Panc1 (cell line): ENCODE measurements around the gene SCP2. TPM values are rescaled to one million over a fixed set of nuclear protein-coding genes. Genes with fewer than 3 reads are reported as not detected.

Experiments
- ATAC-seq: fragments of 200-7000 bp; cut with Tn5 transposase; 2 replicates; pipeline ENCODE4 v1.9.1; 2020; ENCODE audit warnings: mild to moderate bottlenecking, moderate library complexity
- BruUV-seq: library from RNA; stranded (reverse); fragments of 400-500 nt; replicated peaks from 2 replicates; lab custom pipeline; 2021; lab: Mats Ljungman, UMichigan
- CTCF ChIA-PET: fragments of 300-600 bp; sonication (Branson Sonifier 250); formaldehyde crosslinking; loops from one replicate; lab custom pipeline; 2022; ENCODE audit warnings: antibody characterized with exemption; lab: Charles Lee
- POLR2A ChIA-PET: fragments of 300-600 bp; sonication (Branson Sonifier 250); formaldehyde crosslinking; loops from one replicate; lab custom pipeline; 2022; ENCODE audit warnings: antibody characterized with exemption; lab: Charles Lee
- DNase-seq: peaks from one replicate; pipeline ENCODE4 v3.0.0-alpha.2; 2010; ENCODE audit warnings: low read depth, low spot score
- H3K27ac ChIP-seq: 2 replicates; pipeline ENCODE4 v1.5.1; 2011; ENCODE audit warnings: mild to moderate bottlenecking, low read length, inconsistent platforms
- H3K27me3 ChIP-seq: fragments of 200-500 bp; sonication (Bioruptor generic); 2 replicates; pipeline ENCODE4 v1.6.0; 2014; ENCODE audit warnings: low read length, inconsistent platforms; ENCODE audit not compliant: control insufficient read depth, insufficient read depth
- H3K36me3 ChIP-seq: fragments of 200-500 bp; sonication (Bioruptor generic); 2 replicates; pipeline ENCODE4 v1.5.1; 2014; ENCODE audit warnings: inconsistent platforms, mild to moderate bottlenecking, low read length, moderate library complexity; ENCODE audit not compliant: control insufficient read depth, insufficient read depth
- H3K4me1 ChIP-seq: 2 replicates; pipeline ENCODE4 v1.5.1; 2011; ENCODE audit warnings: inconsistent platforms, mild to moderate bottlenecking, low read length, moderate library complexity; ENCODE audit not compliant: control insufficient read depth, insufficient read depth
- H3K4me3 ChIP-seq, 2 experiments: 2 replicates each; pipeline ENCODE4 v1.5.1; 2011 to 2012; ENCODE audit warnings: low read depth in 2 of 2, low read length in 2 of 2, mild to moderate bottlenecking in 2 of 2, inconsistent platforms in 1 of 2, moderate library complexity in 1 of 2
- H3K9me3 ChIP-seq: fragments of 200-500 bp; sonication (Bioruptor generic); 2 replicates; pipeline ENCODE4 v1.5.1; 2014; ENCODE audit warnings: low read depth, mild to moderate bottlenecking, inconsistent platforms, low read length, moderate library complexity; ENCODE audit not compliant: control insufficient read depth, insufficient read depth
- POLR2AphosphoS5 ChIP-seq: IDR thresholded peaks from 2 replicates; pipeline ENCODE4 v1.6.1; 2012; ENCODE audit warnings: mild to moderate bottlenecking, low read depth, low read length, moderate library complexity
- SIN3A ChIP-seq: IDR thresholded peaks from 2 replicates; pipeline ENCODE4 v1.6.1; 2012; ENCODE audit warnings: low read depth, mild to moderate bottlenecking, low read length, moderate library complexity, borderline replicate concordance; ENCODE audit not compliant: insufficient read depth
- TCF7L2 ChIP-seq: IDR thresholded peaks from 2 replicates; pipeline ENCODE4 v1.6.1; 2011; ENCODE audit warnings: mild to moderate bottlenecking, low read depth, low read length, inconsistent platforms
- in situ Hi-C: cut with HindIII; loops from 2 replicates; pipeline ENCODE4 v1.10.0; 2016; ENCODE audit warnings: low sequenced_read_pairs, low pct_unique_long_range_greater_than_20kb
- intact Hi-C: fragments of 100-400 bp; cut with micrococcal nuclease; formaldehyde crosslinking; loops from one replicate; pipeline ENCODE4 v1.10.0; 2022; ENCODE audit not compliant: unreplicated experiment
- total RNA-seq: library from RNA; stranded (reverse); gene quantifications from one replicate; pipeline ENCODE4 v1.2.1, GENCODE V29; 2021; ENCODE audit not compliant: unreplicated experiment
- TF ChIP-seq, protein P1 (sequence below): fragments of 450-650 bp; IDR thresholded peaks from 2 replicates; pipeline ENCODE4 v1.5.1; 2017; ENCODE audit warnings: mild to moderate bottlenecking
- TF ChIP-seq, protein P2 (sequence below), 2 experiments: IDR thresholded peaks; 2 replicates each; pipeline ENCODE4 v1.6.1; 2011 to 2012; ENCODE audit warnings: low read depth in 2 of 2, control low read depth in 1 of 2, low read length in 1 of 2, mild to moderate bottlenecking in 1 of 2, moderate library complexity in 1 of 2; ENCODE audit not compliant: insufficient read depth in 1 of 2

Gene SCP2
- total RNA-seq, 1 experiment from 2014 or later: 88.7 TPM

DNA sequence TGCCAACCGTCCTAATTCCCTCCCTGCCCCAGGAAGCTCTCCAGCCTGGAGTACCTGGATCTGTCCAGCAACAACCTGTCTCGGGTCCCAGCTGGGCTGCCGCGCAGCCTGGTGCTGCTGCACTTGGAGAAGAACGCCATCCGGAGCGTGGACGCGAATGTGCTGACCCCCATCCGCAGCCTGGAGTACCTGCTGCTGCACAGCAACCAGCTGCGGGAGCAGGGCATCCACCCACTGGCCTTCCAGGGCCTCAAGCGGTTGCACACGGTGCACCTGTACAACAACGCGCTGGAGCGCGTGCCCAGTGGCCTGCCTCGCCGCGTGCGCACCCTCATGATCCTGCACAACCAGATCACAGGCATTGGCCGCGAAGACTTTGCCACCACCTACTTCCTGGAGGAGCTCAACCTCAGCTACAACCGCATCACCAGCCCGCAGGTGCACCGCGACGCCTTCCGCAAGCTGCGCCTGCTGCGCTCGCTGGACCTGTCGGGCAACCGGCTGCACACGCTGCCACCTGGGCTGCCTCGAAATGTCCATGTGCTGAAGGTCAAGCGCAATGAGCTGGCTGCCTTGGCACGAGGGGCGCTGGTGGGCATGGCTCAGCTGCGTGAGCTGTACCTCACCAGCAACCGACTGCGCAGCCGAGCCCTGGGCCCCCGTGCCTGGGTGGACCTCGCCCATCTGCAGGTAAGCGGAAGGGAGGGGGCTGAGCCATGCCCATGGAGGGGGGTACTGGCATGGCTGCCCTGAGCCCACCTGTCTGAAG, 151.4 kb downstream of the SCP2 start:
- no peak for DNase-seq
- ChIA-PET POLR2A (no interaction called here), CTCF (no interaction called here)
- intact Hi-C loops (no loop called here), in situ Hi-C loops (no loop called here)
- Histone ChIP-seq H3K4me3 (no peak overlapping the region), H3K27ac (no peak overlapping the region), H3K36me3 (no peaks in the 10 kb centered on the region), H3K4me1 (no peaks in the 10 kb centered on the region), H3K27me3 (no peaks in the 10 kb centered on the region), H3K9me3 (no peaks in the 10 kb centered on the region)
- ATAC-seq: no peak
- TF ChIP-seq, protein P1, sequence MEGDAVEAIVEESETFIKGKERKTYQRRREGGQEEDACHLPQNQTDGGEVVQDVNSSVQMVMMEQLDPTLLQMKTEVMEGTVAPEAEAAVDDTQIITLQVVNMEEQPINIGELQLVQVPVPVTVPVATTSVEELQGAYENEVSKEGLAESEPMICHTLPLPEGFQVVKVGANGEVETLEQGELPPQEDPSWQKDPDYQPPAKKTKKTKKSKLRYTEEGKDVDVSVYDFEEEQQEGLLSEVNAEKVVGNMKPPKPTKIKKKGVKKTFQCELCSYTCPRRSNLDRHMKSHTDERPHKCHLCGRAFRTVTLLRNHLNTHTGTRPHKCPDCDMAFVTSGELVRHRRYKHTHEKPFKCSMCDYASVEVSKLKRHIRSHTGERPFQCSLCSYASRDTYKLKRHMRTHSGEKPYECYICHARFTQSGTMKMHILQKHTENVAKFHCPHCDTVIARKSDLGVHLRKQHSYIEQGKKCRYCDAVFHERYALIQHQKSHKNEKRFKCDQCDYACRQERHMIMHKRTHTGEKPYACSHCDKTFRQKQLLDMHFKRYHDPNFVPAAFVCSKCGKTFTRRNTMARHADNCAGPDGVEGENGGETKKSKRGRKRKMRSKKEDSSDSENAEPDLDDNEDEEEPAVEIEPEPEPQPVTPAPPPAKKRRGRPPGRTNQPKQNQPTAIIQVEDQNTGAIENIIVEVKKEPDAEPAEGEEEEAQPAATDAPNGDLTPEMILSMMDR: no peak
- TF ChIP-seq POLR2AphosphoS5: no peak
- no peak for TF ChIP-seq SIN3A
- no peak for TF ChIP-seq TCF7L2
- TF ChIP-seq, protein P2, sequence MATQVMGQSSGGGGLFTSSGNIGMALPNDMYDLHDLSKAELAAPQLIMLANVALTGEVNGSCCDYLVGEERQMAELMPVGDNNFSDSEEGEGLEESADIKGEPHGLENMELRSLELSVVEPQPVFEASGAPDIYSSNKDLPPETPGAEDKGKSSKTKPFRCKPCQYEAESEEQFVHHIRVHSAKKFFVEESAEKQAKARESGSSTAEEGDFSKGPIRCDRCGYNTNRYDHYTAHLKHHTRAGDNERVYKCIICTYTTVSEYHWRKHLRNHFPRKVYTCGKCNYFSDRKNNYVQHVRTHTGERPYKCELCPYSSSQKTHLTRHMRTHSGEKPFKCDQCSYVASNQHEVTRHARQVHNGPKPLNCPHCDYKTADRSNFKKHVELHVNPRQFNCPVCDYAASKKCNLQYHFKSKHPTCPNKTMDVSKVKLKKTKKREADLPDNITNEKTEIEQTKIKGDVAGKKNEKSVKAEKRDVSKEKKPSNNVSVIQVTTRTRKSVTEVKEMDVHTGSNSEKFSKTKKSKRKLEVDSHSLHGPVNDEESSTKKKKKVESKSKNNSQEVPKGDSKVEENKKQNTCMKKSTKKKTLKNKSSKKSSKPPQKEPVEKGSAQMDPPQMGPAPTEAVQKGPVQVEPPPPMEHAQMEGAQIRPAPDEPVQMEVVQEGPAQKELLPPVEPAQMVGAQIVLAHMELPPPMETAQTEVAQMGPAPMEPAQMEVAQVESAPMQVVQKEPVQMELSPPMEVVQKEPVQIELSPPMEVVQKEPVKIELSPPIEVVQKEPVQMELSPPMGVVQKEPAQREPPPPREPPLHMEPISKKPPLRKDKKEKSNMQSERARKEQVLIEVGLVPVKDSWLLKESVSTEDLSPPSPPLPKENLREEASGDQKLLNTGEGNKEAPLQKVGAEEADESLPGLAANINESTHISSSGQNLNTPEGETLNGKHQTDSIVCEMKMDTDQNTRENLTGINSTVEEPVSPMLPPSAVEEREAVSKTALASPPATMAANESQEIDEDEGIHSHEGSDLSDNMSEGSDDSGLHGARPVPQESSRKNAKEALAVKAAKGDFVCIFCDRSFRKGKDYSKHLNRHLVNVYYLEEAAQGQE (IDR thresholded peaks at IDR 0.05; ENCODE audit: insufficient read depth in 1 of 2, low read depth in 2 of 2, low read length in 1 of 2): no peak
- no TSS peak for BruUV-seq

DNA sequence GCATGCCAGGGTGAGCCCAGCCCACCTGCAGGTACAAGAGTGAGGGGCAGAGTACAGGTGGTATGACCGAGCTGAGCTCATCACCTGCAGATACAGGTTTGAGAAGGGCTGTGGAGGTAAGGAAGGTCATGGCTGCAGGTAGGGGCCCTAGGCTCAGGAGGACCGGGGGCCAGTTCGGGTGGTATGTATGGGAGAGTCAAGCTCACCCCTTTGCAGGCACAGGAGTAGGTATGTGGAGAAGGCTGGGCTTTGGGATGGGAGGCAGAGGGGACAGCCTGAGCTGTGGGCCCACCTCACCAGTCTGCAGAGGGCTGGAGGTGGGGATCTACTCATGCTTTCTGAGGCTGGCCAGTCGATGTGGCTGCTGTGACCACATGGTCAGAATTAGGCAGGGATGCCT, 152.2 kb downstream of the SCP2 start:
- POLR2A ChIA-PET: interaction anchor here (0.6 kb wide), 1 partner anchor 57 kb away, joined by 9 read pairs; no protein-coding TSS in a partner anchor
- Histone ChIP-seq H3K9me3 (no peaks in the 10 kb centered on the region), H3K27ac (no peak overlapping the region), H3K4me1 (no peaks in the 10 kb centered on the region), H3K27me3 (no peaks in the 10 kb centered on the region), H3K36me3 (no peaks in the 10 kb centered on the region), H3K4me3 (no peak overlapping the region)
- ATAC-seq: no peak
- TF ChIP-seq SIN3A (no peak), POLR2AphosphoS5 (no peak), TCF7L2 (no peak)
- TF ChIP-seq, protein P2 (IDR thresholded peaks at IDR 0.05; ENCODE audit: insufficient read depth in 1 of 2, low read depth in 2 of 2, low read length in 1 of 2): no peak
- TF ChIP-seq, protein P1: no peak
- intact Hi-C loops (no loop called here), in situ Hi-C loops (no loop called here)
- no peak for DNase-seq
- no TSS peak for BruUV-seq
- CTCF ChIA-PET: no interaction called here
